Measurements from ENCODE around the gene GSG1L. TPM values are rescaled to one million over a fixed set of nuclear protein-coding genes. Genes with fewer than 3 reads are reported as not detected.

Gene GSG1L
- total RNA-seq, 1 donor from 2014 or later = 1.4 TPM

- no peak for DNase-seq
These were observed 245.3 kb downstream of the GSG1L start for GRCh38 chr16:27818246-27818645.

- DNase-seq = no peak
These were observed 246.5 kb downstream of the GSG1L start for GRCh38 chr16:27817038-27817437.

GRCh38 chr16:27816561-27816960, 247.0 kb downstream of the GSG1L start:
- no peak for DNase-seq

GRCh38 chr16:27813591-27813990, 249.9 kb downstream of the GSG1L start:
- DNase-seq = no peak

GRCh38 chr16:27811881-27812280, 251.6 kb downstream of the GSG1L start:
- no peak for DNase-seq

- DNase-seq = no peak
These were observed 256.5 kb downstream of the GSG1L start for GRCh38 chr16:27806986-27807385.

- no peak for DNase-seq
These were observed 257.1 kb downstream of the GSG1L start for GRCh38 chr16:27806388-27806787.

GRCh38 chr16:27805828-27806351, 257.6 kb downstream of the GSG1L start:
- DNase-seq = no peak

- no peak for DNase-seq
These were observed 259.6 kb downstream of the GSG1L start for GRCh38 chr16:27803775-27804549.

- no peak for DNase-seq
These were observed 260.7 kb downstream of the GSG1L start for GRCh38 chr16:27802664-27803439.

GRCh38 chr16:27801289-27801945, 262.1 kb downstream of the GSG1L start:
- DNase-seq = no peak

GRCh38 chr16:27800817-27801216, 262.7 kb downstream of the GSG1L start:
- no peak for DNase-seq

GRCh38 chr16:27799896-27800295, 263.6 kb downstream of the GSG1L start:
- no peak for DNase-seq

- DNase-seq = no peak
These were observed 265.3 kb downstream of the GSG1L start for GRCh38 chr16:27798241-27798640.

GRCh38 chr16:27795992-27796614, 267.4 kb downstream of the GSG1L start:
- DNase-seq = peak; percentile 81

GRCh38 chr16:27793249-27793622, 270.3 kb downstream of the GSG1L start:
- no peak for DNase-seq

- no peak for DNase-seq
These were observed 270.8 kb downstream of the GSG1L start for GRCh38 chr16:27792486-27793248.

- no peak for DNase-seq
These were observed 272.2 kb downstream of the GSG1L start for GRCh38 chr16:27791404-27791719.

GRCh38 chr16:27790546-27791403, 272.7 kb downstream of the GSG1L start:
- DNase-seq = no peak

GRCh38 chr16:27789595-27790241, 273.8 kb downstream of the GSG1L start:
- DNase-seq = no peak
